Umbilical cord (tissue), 2 donors: Measurements from ENCODE around the gene KRTAP5-5. TPM values are rescaled to one million over a fixed set of nuclear protein-coding genes. Genes with fewer than 3 reads are reported as not detected.

Experiments
- DNase-seq: peaks from one replicate; pipeline ENCODE4 v3.0.0-alpha.2; 2015; ENCODE audit warnings: low spot score
- total RNA-seq: library from RNA; depleted of rRNA; stranded (reverse); fragments of >200 nt; gene quantifications from one replicate; pipeline ENCODE4 v1.2.3, GENCODE V29; 2014; ENCODE audit warnings: low replicate concordance; ENCODE audit not compliant: insufficient read depth

Gene KRTAP5-5
- total RNA-seq, 1 donor from 2014 or later, result not detected

DNA sequence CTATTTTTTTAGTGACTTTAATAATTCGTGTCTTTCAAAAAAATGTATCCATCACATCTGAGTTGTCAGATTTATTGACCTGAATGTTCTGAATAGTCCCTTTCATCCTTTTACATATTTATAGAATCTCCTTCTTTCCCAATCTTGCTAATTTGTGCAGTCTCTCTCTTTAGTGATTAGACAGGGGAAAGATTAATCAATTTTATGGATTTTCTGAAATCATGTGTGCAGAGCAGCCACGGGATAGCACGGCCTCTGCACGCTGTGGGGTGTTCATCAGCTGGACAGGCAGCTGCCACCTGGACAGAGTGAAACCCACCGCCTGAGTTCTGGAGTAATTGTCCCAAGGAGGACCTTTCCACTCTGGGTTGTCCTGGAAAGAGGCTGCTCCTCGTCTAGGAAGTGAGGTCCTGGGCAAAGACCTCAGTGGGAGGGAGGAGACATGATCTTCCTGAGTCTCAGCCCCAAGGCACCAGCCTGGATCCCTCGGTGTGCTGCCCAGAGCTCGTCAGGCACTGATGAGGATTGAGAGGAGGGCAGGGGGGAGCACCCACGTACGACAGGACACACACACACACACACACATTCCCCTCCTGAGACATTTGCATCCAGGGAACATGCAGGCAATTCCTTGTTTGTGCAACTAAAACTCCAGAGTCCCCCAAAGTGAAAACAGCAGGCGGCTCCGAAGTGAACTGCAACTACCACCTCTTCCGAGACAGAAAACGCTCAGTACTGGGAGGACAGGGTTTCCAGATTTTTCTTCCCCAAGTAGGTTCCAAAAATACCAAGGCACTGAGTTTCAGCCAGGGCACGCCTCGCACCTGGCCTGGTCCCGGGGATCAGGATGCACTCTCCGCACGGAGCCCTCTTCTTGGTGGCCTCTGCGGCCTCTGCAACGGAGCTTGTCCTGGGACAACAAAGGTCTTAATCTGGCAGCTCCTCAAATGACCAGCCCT is 44.9 kb downstream of the KRTAP5-5 start:
- DNase-seq, result no peak

DNA sequence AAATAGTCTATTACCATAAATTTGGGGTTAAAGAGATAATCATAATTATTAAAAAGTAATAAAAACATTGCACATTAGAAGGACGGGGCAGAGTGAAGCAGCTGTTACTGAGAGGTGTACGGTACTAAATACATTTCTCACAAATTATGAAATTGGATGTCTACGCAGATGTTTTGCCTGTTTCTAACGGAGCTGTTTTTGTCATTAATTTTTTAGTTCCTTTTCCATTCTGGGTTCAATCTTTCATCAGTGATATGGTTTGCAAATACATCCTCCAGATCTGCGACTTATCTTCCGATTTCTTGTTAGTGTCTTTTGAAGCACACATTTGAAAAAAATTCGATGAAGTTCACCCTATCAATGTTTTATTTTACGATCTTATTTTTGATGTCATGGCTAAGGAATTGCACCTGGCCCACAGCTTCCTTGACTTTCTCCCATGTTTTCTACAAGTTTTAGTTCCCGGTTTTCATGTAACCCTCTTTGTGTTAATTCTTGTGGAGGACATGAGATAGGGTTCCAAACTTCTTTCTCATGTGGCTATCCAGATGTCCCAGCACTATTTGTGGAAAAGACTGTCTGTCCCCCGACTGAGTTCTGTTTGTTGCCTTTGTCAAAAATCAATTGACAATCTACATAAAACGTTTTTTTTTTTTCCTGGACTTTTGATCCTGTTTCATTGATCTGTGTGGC is 46.1 kb downstream of the KRTAP5-5 start:
- DNase-seq, result no peak

GRCh38 chr11:1676229-1676740 is 46.7 kb downstream of the KRTAP5-5 start:
- DNase-seq, result no peak

- no peak for DNase-seq
Measured at GRCh38 chr11:1679881-1680280, 50.3 kb downstream of the KRTAP5-5 start.

Other genes with a start within 250 kb of the KRTAP5-5 start
- 2.2 TPM for gene BRSK2, start 239.8 kb upstream of the KRTAP5-5 start, total RNA-seq
- gene MOB2, start 143.0 kb upstream of the KRTAP5-5 start, total RNA-seq, result 33.9 TPM
- 2.4 TPM for gene DUSP8, start 57.5 kb upstream of the KRTAP5-5 start, total RNA-seq
- not detected for gene KRTAP5-1, start 44.5 kb upstream of the KRTAP5-5 start, total RNA-seq
- not detected for gene KRTAP5-2, start 31.5 kb upstream of the KRTAP5-5 start, total RNA-seq
- not detected for gene KRTAP5-3, start 21.3 kb upstream of the KRTAP5-5 start, total RNA-seq
- gene KRTAP5-4, start 7.6 kb upstream of the KRTAP5-5 start, total RNA-seq, result not detected
- gene KRTAP5-6, start 67.4 kb downstream of the KRTAP5-5 start, total RNA-seq, result not detected
- not detected for gene IFITM10, start 120.8 kb downstream of the KRTAP5-5 start, total RNA-seq
- gene CTSD, start 134.2 kb downstream of the KRTAP5-5 start, total RNA-seq, result 64.8 TPM
- 11.1 TPM for gene SYT8, start 205.2 kb downstream of the KRTAP5-5 start, total RNA-seq
- gene TNNI2, start 209.2 kb downstream of the KRTAP5-5 start, total RNA-seq, result not detected
- gene LSP1, start 223.3 kb downstream of the KRTAP5-5 start, total RNA-seq, result 85.5 TPM